ENCODE measurements around the gene ATP9A. TPM values are rescaled to one million over a fixed set of nuclear protein-coding genes. Genes with fewer than 3 reads are reported as not detected.
"Not testable (repeated sequence)": the region's sequence is repeated elsewhere in the genome, so short reads cannot be mapped to it uniquely, and the experiment has no call there.

ATP9A gene
- total and polyA plus RNA-seq, 4 donors: 2.4 to 16.7 (median 9.9) TPM

DNA sequence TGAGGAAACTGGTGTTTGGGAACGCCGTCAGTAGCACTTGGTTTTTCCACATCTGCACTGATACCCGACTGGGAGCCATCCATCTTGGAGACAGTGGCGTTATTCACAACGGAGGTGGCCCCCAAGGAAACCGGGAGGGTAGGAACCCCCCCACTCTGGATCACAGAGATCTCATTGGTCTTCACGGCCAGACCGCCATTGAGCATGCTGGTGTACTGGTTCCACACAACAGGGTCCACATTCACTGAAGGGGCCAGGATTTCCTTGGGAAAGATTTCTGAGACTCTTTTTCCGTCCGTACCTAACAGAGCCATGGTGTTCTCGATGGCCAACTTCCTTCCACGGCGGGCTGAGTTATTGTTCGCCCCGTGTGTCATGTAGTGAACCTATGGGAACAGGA lies 16.1 kb upstream of the ATP9A start:
- TF ChIP-seq RAD21 (IDR thresholded peaks at IDR 0.05) (no peak), FOXA2 (IDR thresholded peaks at IDR 0.05) (no peak), YY1 (IDR thresholded peaks at IDR 0.05) (no peak), RXRA (IDR thresholded peaks at IDR 0.05) (no peak), NR2F2 (IDR thresholded peaks at IDR 0.05) (no peak), GABPA (IDR thresholded peaks at IDR 0.05 in 1 of 2, conservative IDR thresholded peaks at IDR 0.05 in 1 of 2) (no peak), SP1 (IDR thresholded peaks at IDR 0.05) (no peak), EGR1 (IDR thresholded peaks at IDR 0.05; ENCODE audit: low read depth in 2 of 2) (no peak), HNF4A (conservative IDR thresholded peaks at IDR 0.05) (no peak), JUND (IDR thresholded peaks at IDR 0.05) (no peak), FOXA1 (IDR thresholded peaks at IDR 0.05) (no peak), TAF1 (conservative IDR thresholded peaks at IDR 0.05) (no peak), REST (IDR thresholded peaks at IDR 0.05) (no peak), HNF4G (IDR thresholded peaks at IDR 0.05) (no peak), MAX (IDR thresholded peaks at IDR 0.05) (no peak)
- TF ChIP-seq, protein P1, sequence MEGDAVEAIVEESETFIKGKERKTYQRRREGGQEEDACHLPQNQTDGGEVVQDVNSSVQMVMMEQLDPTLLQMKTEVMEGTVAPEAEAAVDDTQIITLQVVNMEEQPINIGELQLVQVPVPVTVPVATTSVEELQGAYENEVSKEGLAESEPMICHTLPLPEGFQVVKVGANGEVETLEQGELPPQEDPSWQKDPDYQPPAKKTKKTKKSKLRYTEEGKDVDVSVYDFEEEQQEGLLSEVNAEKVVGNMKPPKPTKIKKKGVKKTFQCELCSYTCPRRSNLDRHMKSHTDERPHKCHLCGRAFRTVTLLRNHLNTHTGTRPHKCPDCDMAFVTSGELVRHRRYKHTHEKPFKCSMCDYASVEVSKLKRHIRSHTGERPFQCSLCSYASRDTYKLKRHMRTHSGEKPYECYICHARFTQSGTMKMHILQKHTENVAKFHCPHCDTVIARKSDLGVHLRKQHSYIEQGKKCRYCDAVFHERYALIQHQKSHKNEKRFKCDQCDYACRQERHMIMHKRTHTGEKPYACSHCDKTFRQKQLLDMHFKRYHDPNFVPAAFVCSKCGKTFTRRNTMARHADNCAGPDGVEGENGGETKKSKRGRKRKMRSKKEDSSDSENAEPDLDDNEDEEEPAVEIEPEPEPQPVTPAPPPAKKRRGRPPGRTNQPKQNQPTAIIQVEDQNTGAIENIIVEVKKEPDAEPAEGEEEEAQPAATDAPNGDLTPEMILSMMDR (IDR thresholded peaks at IDR 0.05; ENCODE audit: low read depth, low read length, missing input control): no peak
- TF ChIP-seq, protein P2, sequence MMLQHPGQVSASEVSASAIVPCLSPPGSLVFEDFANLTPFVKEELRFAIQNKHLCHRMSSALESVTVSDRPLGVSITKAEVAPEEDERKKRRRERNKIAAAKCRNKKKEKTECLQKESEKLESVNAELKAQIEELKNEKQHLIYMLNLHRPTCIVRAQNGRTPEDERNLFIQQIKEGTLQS (IDR thresholded peaks at IDR 0.05): no peak
- no peak overlapping the region for H3K9ac ChIP-seq (ENCODE audit: low read depth in 1 of 2, low read length in 2 of 2)
- H3K4me3 ChIP-seq (ENCODE audit: low read depth in 1 of 3, low read length in 3 of 3): no peak overlapping the region
- H3K9me3 ChIP-seq (ENCODE audit: control insufficient read depth in 4 of 4, low read length in 3 of 4): peaks cover 0 to 3% (median 2%) of the 10 kb centered on the region in 4 donors
- 93% methylated on average over 15 of the region's 15 CpGs for WGBS
- H3K4me1 ChIP-seq (ENCODE audit: control insufficient read depth in 4 of 4, insufficient read depth in 4 of 4, low read length in 3 of 4): no peaks in the 10 kb centered on the region
- peaks cover 0 to 2% (median 0%) of the 10 kb centered on the region in 4 donors for H3K36me3 ChIP-seq (ENCODE audit: control insufficient read depth in 4 of 4, insufficient read depth in 3 of 4, low read depth in 1 of 4, low read length in 3 of 4)
- DNase-seq (ENCODE audit: low spot score): no peak
- H3K27me3 ChIP-seq (ENCODE audit: control insufficient read depth in 4 of 4, insufficient read depth in 4 of 4, low read length in 3 of 4): no peaks in the 10 kb centered on the region
- no peak overlapping the region for H3K27ac ChIP-seq (ENCODE audit: low read depth in 1 of 2, low read length in 2 of 2)

GRCh38 chr20:51778229-51778759 lies 10.1 kb upstream of the ATP9A start:
- not testable (repeated sequence) for H3K4me1 ChIP-seq (ENCODE audit: control insufficient read depth in 4 of 4, insufficient read depth in 4 of 4, low read length in 3 of 4); H3K9me3 ChIP-seq (ENCODE audit: control insufficient read depth in 4 of 4, low read length in 3 of 4); H3K9ac ChIP-seq (ENCODE audit: low read depth in 1 of 2, low read length in 2 of 2); H3K36me3 ChIP-seq (ENCODE audit: control insufficient read depth in 4 of 4, insufficient read depth in 3 of 4, low read depth in 1 of 4, low read length in 3 of 4); H3K4me3 ChIP-seq (ENCODE audit: low read depth in 1 of 3, low read length in 3 of 3); H3K27ac ChIP-seq (ENCODE audit: low read depth in 1 of 2, low read length in 2 of 2); DNase-seq (ENCODE audit: low spot score); H3K27me3 ChIP-seq (ENCODE audit: control insufficient read depth in 4 of 4, insufficient read depth in 4 of 4, low read length in 3 of 4)
- 94% methylated on average over 4 of the region's 4 CpGs for WGBS

Measured in liver (tissue), 9 donors.